HCT116 (cell line): ENCODE measurements around the gene FAM193B.

Source experiments
- CEBPB ChIP-seq: IDR thresholded peaks from 2 replicates; pipeline ENCODE4 v1.6.1; 2012; ENCODE audit warnings: low read depth
- POLR2A ChIP-seq: IDR thresholded peaks from 2 replicates; pipeline ENCODE4 v1.7.0; 2011; ENCODE audit warnings: borderline replicate concordance; ENCODE audit not compliant: insufficient read depth, insufficient read length; ENCODE audit errors: extremely low read depth
- POLR2AphosphoS5 ChIP-seq: IDR thresholded peaks from 2 replicates; pipeline ENCODE4 v1.6.1; 2011; ENCODE audit warnings: mild to moderate bottlenecking, low read depth, low read length, moderate library complexity
- SP1 ChIP-seq: IDR thresholded peaks from 2 replicates; pipeline ENCODE4 v1.6.1; 2012; ENCODE audit warnings: low read depth
- YY1 ChIP-seq: IDR thresholded peaks from 2 replicates; pipeline ENCODE4 v1.6.1; 2011; ENCODE audit warnings: low read length, low read depth, moderate library complexity, mild to moderate bottlenecking; ENCODE audit not compliant: insufficient replicate concordance; ENCODE audit errors: extremely low read depth
- TF ChIP-seq, protein P1 (sequence below), 3 experiments: fragments of 200-600 bp in 1 of 3; sonication (generic) in 1 of 3; IDR thresholded peaks in 2 of 3; conservative IDR thresholded peaks in 1 of 3; 2 replicates each; pipeline ENCODE4 v1.5.1; 2012 to 2017; ENCODE audit warnings: low read depth in 2 of 3, low read length in 2 of 3, antibody characterized with exemption in 1 of 3, borderline replicate concordance in 1 of 3, control low read depth in 1 of 3, mild to moderate bottlenecking in 1 of 3, mixed read lengths in 1 of 3, mixed run types in 1 of 3, moderate library complexity in 1 of 3; ENCODE audit not compliant: insufficient read depth in 1 of 3
- TF ChIP-seq, protein P2 (sequence below): IDR thresholded peaks from 2 replicates; pipeline ENCODE4 v1.6.1; 2012; ENCODE audit warnings: low read depth
- TF ChIP-seq, protein P3 (sequence below): IDR thresholded peaks from 2 replicates; pipeline ENCODE4 v1.6.1; 2011; ENCODE audit warnings: mild to moderate bottlenecking, low read length, moderate library complexity; ENCODE audit not compliant: insufficient replicate concordance; ENCODE audit errors: extremely low read depth
- TF ChIP-seq, protein P4 (sequence below): IDR thresholded peaks from 2 replicates; pipeline ENCODE4 v1.6.1; 2012

DNA sequence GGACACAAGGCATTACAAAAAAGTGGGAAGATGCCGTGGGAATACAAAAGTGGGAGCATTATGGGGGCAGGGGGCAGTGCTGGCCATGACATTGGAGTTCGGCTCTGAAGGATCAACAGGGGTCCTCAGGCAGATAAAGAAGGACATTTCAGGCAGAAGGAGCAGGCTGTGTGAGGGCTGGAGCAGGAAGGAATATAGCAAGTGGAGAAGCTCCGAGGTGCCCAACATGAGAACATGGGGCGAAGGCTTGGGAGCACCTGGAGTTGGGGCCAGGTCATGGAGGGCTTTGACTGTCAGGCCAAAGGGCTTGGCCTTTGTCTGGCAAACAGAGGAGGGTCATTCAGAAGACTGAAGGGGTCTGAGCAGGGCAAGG, 48.1 kb upstream of the FAM193B start:
- TF ChIP-seq, protein P1, sequence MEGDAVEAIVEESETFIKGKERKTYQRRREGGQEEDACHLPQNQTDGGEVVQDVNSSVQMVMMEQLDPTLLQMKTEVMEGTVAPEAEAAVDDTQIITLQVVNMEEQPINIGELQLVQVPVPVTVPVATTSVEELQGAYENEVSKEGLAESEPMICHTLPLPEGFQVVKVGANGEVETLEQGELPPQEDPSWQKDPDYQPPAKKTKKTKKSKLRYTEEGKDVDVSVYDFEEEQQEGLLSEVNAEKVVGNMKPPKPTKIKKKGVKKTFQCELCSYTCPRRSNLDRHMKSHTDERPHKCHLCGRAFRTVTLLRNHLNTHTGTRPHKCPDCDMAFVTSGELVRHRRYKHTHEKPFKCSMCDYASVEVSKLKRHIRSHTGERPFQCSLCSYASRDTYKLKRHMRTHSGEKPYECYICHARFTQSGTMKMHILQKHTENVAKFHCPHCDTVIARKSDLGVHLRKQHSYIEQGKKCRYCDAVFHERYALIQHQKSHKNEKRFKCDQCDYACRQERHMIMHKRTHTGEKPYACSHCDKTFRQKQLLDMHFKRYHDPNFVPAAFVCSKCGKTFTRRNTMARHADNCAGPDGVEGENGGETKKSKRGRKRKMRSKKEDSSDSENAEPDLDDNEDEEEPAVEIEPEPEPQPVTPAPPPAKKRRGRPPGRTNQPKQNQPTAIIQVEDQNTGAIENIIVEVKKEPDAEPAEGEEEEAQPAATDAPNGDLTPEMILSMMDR (IDR thresholded peaks at IDR 0.05 in 2 of 3, conservative IDR thresholded peaks at IDR 0.05 in 1 of 3; ENCODE audit: borderline replicate concordance in 1 of 3, insufficient read depth in 1 of 3, low read depth in 2 of 3, low read length in 2 of 3), result no peak
- TF ChIP-seq, protein P2, sequence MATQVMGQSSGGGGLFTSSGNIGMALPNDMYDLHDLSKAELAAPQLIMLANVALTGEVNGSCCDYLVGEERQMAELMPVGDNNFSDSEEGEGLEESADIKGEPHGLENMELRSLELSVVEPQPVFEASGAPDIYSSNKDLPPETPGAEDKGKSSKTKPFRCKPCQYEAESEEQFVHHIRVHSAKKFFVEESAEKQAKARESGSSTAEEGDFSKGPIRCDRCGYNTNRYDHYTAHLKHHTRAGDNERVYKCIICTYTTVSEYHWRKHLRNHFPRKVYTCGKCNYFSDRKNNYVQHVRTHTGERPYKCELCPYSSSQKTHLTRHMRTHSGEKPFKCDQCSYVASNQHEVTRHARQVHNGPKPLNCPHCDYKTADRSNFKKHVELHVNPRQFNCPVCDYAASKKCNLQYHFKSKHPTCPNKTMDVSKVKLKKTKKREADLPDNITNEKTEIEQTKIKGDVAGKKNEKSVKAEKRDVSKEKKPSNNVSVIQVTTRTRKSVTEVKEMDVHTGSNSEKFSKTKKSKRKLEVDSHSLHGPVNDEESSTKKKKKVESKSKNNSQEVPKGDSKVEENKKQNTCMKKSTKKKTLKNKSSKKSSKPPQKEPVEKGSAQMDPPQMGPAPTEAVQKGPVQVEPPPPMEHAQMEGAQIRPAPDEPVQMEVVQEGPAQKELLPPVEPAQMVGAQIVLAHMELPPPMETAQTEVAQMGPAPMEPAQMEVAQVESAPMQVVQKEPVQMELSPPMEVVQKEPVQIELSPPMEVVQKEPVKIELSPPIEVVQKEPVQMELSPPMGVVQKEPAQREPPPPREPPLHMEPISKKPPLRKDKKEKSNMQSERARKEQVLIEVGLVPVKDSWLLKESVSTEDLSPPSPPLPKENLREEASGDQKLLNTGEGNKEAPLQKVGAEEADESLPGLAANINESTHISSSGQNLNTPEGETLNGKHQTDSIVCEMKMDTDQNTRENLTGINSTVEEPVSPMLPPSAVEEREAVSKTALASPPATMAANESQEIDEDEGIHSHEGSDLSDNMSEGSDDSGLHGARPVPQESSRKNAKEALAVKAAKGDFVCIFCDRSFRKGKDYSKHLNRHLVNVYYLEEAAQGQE, result no peak
- TF ChIP-seq POLR2AphosphoS5, result no peak
- TF ChIP-seq CEBPB, result no peak
- TF ChIP-seq, protein P3, sequence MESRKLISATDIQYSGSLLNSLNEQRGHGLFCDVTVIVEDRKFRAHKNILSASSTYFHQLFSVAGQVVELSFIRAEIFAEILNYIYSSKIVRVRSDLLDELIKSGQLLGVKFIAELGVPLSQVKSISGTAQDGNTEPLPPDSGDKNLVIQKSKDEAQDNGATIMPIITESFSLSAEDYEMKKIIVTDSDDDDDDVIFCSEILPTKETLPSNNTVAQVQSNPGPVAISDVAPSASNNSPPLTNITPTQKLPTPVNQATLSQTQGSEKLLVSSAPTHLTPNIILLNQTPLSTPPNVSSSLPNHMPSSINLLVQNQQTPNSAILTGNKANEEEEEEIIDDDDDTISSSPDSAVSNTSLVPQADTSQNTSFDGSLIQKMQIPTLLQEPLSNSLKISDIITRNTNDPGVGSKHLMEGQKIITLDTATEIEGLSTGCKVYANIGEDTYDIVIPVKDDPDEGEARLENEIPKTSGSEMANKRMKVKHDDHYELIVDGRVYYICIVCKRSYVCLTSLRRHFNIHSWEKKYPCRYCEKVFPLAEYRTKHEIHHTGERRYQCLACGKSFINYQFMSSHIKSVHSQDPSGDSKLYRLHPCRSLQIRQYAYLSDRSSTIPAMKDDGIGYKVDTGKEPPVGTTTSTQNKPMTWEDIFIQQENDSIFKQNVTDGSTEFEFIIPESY, result no peak
- TF ChIP-seq SP1, result no peak
- no peak for TF ChIP-seq YY1
- TF ChIP-seq, protein P4, sequence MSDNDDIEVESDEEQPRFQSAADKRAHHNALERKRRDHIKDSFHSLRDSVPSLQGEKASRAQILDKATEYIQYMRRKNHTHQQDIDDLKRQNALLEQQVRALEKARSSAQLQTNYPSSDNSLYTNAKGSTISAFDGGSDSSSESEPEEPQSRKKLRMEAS, result no peak
- TF ChIP-seq POLR2A, result no peak
